B cell (primary cell): ENCODE results near the gene ERG. TPM values are rescaled to one million over a fixed set of nuclear protein-coding genes. Genes with fewer than 3 reads are reported as not detected.

Source experiments
- ATAC-seq: fragments of 200-7000 bp; cut with Tn5 transposase; one replicate; pipeline ENCODE4 v1.10.0; 2021; ENCODE audit warnings: low read depth, mild to moderate bottlenecking, moderate number of reproducible peaks, moderate library complexity
- CTCF ChIA-PET: fragments of 350-600 bp; sonication (Branson Sonifier 250); formaldehyde crosslinking; loops from one replicate; lab custom pipeline; 2021; ENCODE audit warnings: antibody characterized with exemption, inconsistent platforms; lab: Charles Lee
- POLR2A ChIA-PET: fragments of 350-600 bp; sonication (Branson Sonifier 250); formaldehyde crosslinking; loops from one replicate; lab custom pipeline; 2021; ENCODE audit warnings: antibody characterized with exemption; lab: Charles Lee
- DNase-seq: peaks from one replicate; pipeline ENCODE4 v3.0.0; 2013
- H2AFZ ChIP-seq: 2 replicates; pipeline ENCODE4 v1.6.1; 2012; ENCODE audit warnings: mild to moderate bottlenecking, low read depth, low read length; ENCODE audit not compliant: insufficient read depth, poor library complexity, severe bottlenecking
- H3K27ac ChIP-seq, 2 donors: 1 replicate in 1 of 2; 2 replicates in 1 of 2; pipeline ENCODE4 v1.5.1; 2012 to 2013; ENCODE audit warnings: low read length in 2 of 2, mild to moderate bottlenecking in 2 of 2, moderate library complexity in 1 of 2
- H3K27me3 ChIP-seq, 4 experiments: fragments of 200-600 bp in 1 of 4; sonication (generic) in 1 of 4; replicated peaks in 1 of 4; 1 replicate in 2 of 4; 2 replicates in 2 of 4; pipeline versions ENCODE4 v1.6.1 to v1.7.0; 2013 to 2016; ENCODE audit warnings: low read length in 3 of 4, mild to moderate bottlenecking in 2 of 4, mixed read lengths in 1 of 4, moderate library complexity in 1 of 4; ENCODE audit not compliant: insufficient read depth in 4 of 4, control insufficient read depth in 3 of 4; ENCODE audit errors: control extremely low read depth in 1 of 4
- H3K36me3 ChIP-seq, 2 experiments: replicated peaks in 1 of 2; 1 replicate in 1 of 2; 2 replicates in 1 of 2; pipeline versions ENCODE4 v1.6.1 to v1.7.1; 2013; ENCODE audit warnings: low read length in 1 of 2; ENCODE audit not compliant: insufficient read depth in 2 of 2, control insufficient read depth in 1 of 2; ENCODE audit errors: control extremely low read depth in 1 of 2, extremely low read depth in 1 of 2
- H3K4me1 ChIP-seq, 2 donors: fragments of 200-600 bp in 1 of 2; sonication (generic) in 1 of 2; 1 replicate in 1 of 2; 2 replicates in 1 of 2; pipeline versions ENCODE4 v1.5.1 to v1.6.1; 2013 to 2017; ENCODE audit warnings: low read length in 2 of 2; ENCODE audit not compliant: control insufficient read depth in 2 of 2, insufficient read depth in 2 of 2
- H3K4me2 ChIP-seq: replicated peaks from 2 replicates; pipeline ENCODE3; 2012; ENCODE audit warnings: mild to moderate bottlenecking, low read depth, low read length; ENCODE audit not compliant: poor library complexity, severe bottlenecking
- H3K4me3 ChIP-seq, 5 experiments: fragments of 200-600 bp in 1 of 5; sonication (generic) in 1 of 5; 1 replicate in 3 of 5; 2 replicates in 2 of 5; pipeline versions ENCODE4 v1.5.1 to v1.7.0; 2011 to 2016; ENCODE audit warnings: low read length in 4 of 5, mild to moderate bottlenecking in 4 of 5, low read depth in 2 of 5, control low read depth in 1 of 5, moderate library complexity in 1 of 5; ENCODE audit not compliant: insufficient read depth in 1 of 5; ENCODE audit errors: control extremely low read depth in 1 of 5, extremely low read depth in 1 of 5
- H3K79me2 ChIP-seq: fragments of 200-600 bp; sonication (generic); one replicate; pipeline ENCODE4 v1.6.0; 2016; ENCODE audit warnings: low read length; ENCODE audit not compliant: control insufficient read depth, insufficient read depth
- H3K9ac ChIP-seq: fragments of 200-600 bp; sonication (generic); 2 replicates; pipeline ENCODE4 v1.6.1; 2017; ENCODE audit warnings: mild to moderate bottlenecking, low read length, moderate library complexity
- H3K9me3 ChIP-seq, 3 donors: one replicate each; pipeline versions ENCODE4 v1.6.1 to v1.7.1; 2013; ENCODE audit warnings: low read length in 2 of 3; ENCODE audit not compliant: control insufficient read depth in 2 of 3, insufficient read depth in 1 of 3; ENCODE audit errors: control extremely low read depth in 1 of 3
- H4K20me1 ChIP-seq: 2 replicates; pipeline ENCODE4 v1.6.0; 2012; ENCODE audit warnings: mild to moderate bottlenecking, low read length; ENCODE audit not compliant: insufficient read depth, control insufficient read depth, poor library complexity, severe bottlenecking
- H3K27ac Mint-ChIP-seq: one replicate; pipeline ENCODE4 v1.8.0; 2021; ENCODE audit warnings: mixed read lengths
- H3K27me3 Mint-ChIP-seq: one replicate; pipeline ENCODE4 v1.8.0; 2021; ENCODE audit warnings: mixed read lengths
- H3K4me1 Mint-ChIP-seq: one replicate; pipeline ENCODE4 v1.8.0; 2021; ENCODE audit warnings: mixed read lengths
- H3K4me3 Mint-ChIP-seq: one replicate; pipeline ENCODE4 v1.8.0; 2021; ENCODE audit warnings: mixed read lengths
- H3K9me3 Mint-ChIP-seq: one replicate; pipeline ENCODE4 v1.8.0; 2022; ENCODE audit warnings: mixed read lengths; ENCODE audit not compliant: insufficient read depth
- EZH2 ChIP-seq: IDR thresholded peaks from 2 replicates; pipeline ENCODE4 v1.6.1; 2012; ENCODE audit warnings: borderline replicate concordance, low read depth, mild to moderate bottlenecking, moderate library complexity, low read length; ENCODE audit not compliant: insufficient read depth, poor library complexity, severe bottlenecking
- WGBS: methylation state at CpG from one replicate; pipeline ENCODE4 v1.1.5; 2013; ENCODE audit warnings: missing lambda C conversion rate; ENCODE audit not compliant: insufficient coverage; 5-methylcytosine and 5-hydroxymethylcytosine counted together
- intact Hi-C: fragments of 100-400 bp; cut with micrococcal nuclease; formaldehyde crosslinking; loops from one replicate; pipeline ENCODE4 v1.10.0; 2022
- polyA plus RNA-seq: library from polyadenylated mRNA; depleted of rRNA; stranded (reverse); fragments of >200 nt; gene quantifications from 2 replicates; pipeline ENCODE4 v1.2.3, GENCODE V29; 2012
- total RNA-seq, 2 donors: library from RNA; stranded (reverse); fragments of 120-200 nt in 1 of 2; gene quantifications; 1 replicate in 1 of 2; 2 replicates in 1 of 2; pipeline versions ENCODE4 v1.2.3 to v1.2.4, GENCODE V29; 2013 to 2022
- TF ChIP-seq, protein P1 (sequence below): fragments of 200-600 bp; IDR thresholded peaks from one replicate; pipeline ENCODE4 v1.8.0; 2022; ENCODE audit warnings: antibody characterized with exemption, mild to moderate bottlenecking

Gene ERG
- total and polyA plus RNA-seq, 2 donors (not counting 1 experiment from before 2014, with no cell fraction given) = 0.17 TPM; not detected in 1

DNA sequence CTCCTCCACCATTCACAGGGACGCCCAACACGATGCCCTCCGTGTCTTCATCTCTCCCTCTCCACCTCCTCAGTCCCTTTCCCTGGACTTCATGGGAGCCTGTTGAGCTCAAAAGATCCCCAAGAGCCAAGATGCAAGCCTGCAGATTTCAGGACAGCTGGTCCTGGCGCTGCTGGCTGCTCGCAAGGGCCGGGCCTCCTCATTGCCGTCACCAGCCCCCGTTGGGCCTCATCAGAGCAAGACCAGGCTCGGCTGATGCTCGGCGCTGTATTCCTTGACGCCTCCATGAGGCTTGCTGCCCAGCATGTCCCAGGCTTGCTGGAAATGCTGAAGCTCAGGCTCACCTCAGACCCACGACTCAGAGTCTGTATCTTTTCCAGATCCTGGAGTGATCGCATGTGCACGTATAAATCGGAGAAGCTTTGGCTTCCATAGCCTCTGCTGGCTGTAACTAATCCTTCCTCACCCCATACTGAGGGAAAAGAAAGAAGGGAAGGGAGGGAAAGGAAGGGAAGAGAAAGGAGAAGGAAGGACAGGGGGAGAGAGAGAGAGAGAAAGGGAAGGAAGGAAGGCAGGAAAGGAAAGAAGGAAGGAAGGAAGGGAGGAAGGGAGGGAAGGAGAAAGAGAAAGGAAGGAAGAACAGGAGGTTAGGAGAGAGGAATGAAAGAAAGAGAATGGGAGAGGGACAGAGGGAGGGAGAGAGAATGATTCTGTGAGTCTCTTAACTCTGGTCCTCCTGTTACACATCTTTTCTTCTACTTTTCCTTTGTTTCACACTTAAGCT lies 146.9 kb downstream of the ERG start:
- H3K27me3 Mint-ChIP-seq = peaks cover 8% of the 10 kb centered on the region
- Histone ChIP-seq H2AFZ (no peak overlapping the region), H3K27ac (no peak overlapping the region), H3K9me3 (no peaks in the 10 kb centered on the region), H3K36me3 (no peaks in the 10 kb centered on the region), H3K4me3 (no peak overlapping the region), H3K27me3 (no peaks in the 10 kb centered on the region), H3K9ac (no peak overlapping the region), H3K4me2 (no peak overlapping the region), H4K20me1 (no peaks in the 10 kb centered on the region), H3K79me2 (no peaks in the 10 kb centered on the region), H3K4me1 (no peaks in the 10 kb centered on the region)
- TF ChIP-seq, protein P1, sequence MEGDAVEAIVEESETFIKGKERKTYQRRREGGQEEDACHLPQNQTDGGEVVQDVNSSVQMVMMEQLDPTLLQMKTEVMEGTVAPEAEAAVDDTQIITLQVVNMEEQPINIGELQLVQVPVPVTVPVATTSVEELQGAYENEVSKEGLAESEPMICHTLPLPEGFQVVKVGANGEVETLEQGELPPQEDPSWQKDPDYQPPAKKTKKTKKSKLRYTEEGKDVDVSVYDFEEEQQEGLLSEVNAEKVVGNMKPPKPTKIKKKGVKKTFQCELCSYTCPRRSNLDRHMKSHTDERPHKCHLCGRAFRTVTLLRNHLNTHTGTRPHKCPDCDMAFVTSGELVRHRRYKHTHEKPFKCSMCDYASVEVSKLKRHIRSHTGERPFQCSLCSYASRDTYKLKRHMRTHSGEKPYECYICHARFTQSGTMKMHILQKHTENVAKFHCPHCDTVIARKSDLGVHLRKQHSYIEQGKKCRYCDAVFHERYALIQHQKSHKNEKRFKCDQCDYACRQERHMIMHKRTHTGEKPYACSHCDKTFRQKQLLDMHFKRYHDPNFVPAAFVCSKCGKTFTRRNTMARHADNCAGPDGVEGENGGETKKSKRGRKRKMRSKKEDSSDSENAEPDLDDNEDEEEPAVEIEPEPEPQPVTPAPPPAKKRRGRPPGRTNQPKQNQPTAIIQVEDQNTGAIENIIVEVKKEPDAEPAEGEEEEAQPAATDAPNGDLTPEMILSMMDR = no peak
- TF ChIP-seq EZH2 = no peak
- H3K9me3 Mint-ChIP-seq = no peaks in the 10 kb centered on the region
- POLR2A ChIA-PET = no interaction called here
- no peak overlapping the region for H3K4me3 Mint-ChIP-seq
- intact Hi-C loops = loop anchor here (10.0 kb wide), 1 partner anchor 1847 kb away; no protein-coding TSS in a partner anchor
- 90% methylated on average over 13 of the region's 16 CpGs for WGBS
- CTCF ChIA-PET = no interaction called here
- H3K4me1 Mint-ChIP-seq = no peaks in the 10 kb centered on the region
- ATAC-seq (no peak), DNase-seq (no peak)
- H3K27ac Mint-ChIP-seq = no peak overlapping the region

DNA sequence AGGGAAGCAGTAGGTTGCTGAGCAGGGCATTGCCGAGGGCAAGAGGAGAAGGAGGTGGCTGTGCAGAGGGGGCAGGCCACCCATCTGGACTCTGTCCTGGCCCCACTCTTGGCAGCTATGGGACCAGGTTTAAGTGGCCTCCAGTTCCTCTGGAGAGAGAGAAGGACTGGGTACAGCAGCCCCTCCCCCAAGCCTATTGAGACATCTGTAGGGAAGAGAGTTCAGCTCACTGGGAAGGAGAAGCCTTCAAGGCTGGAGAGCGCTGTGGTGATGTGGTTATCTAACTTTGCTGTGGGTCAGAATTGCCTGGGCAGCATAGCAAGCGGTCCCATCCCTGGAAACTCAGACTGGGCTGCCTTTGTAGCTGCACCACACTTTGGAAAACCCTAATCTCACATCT lies 147.6 kb downstream of the ERG start:
- Histone ChIP-seq H4K20me1 (no peaks in the 10 kb centered on the region), H3K27ac (no peak overlapping the region), H3K9me3 (no peaks in the 10 kb centered on the region), H3K4me2 (no peak overlapping the region), H3K4me1 (no peaks in the 10 kb centered on the region), H3K4me3 (no peak overlapping the region), H3K36me3 (no peaks in the 10 kb centered on the region), H2AFZ (no peak overlapping the region), H3K79me2 (no peaks in the 10 kb centered on the region), H3K9ac (no peak overlapping the region), H3K27me3 (no peaks in the 10 kb centered on the region)
- Mint-ChIP-seq H3K4me1 (no peaks in the 10 kb centered on the region), H3K9me3 (no peaks in the 10 kb centered on the region), H3K27me3 (peaks cover 8% of the 10 kb centered on the region), H3K4me3 (no peak overlapping the region), H3K27ac (no peak overlapping the region)
- CTCF ChIA-PET = no interaction called here
- WGBS = 94% methylated on average over 3 of the region's 3 CpGs
- DNase-seq (no peak), ATAC-seq (no peak)
- POLR2A ChIA-PET = no interaction called here
- intact Hi-C loops = loop anchor here (10.0 kb wide), 1 partner anchor 1846 kb away; no protein-coding TSS in a partner anchor
- no peak for TF ChIP-seq EZH2
- TF ChIP-seq, protein P1 = no peak
